HG03571 (cell line): ENCODE data around the gene ANKUB1.
"Not testable (repeated sequence)": the region's sequence is repeated elsewhere in the genome, so short reads cannot be mapped to it uniquely, and the experiment has no call there.

ENCODE experiments used
- ATAC-seq: cut with Tn5 transposase; IDR thresholded peaks from one replicate; pipeline ENCODE4 v1.9.1; 2021; ENCODE audit not compliant: unreplicated experiment

Gene ANKUB1

GRCh38 chr3:149792452-149793270, at the start of gene ANKUB1:
ANKUB1 (minus strand) TSS chr3:149792554; CDS start chr3:149792366, 188 bp downstream.
- no peak for ATAC-seq

DNA sequence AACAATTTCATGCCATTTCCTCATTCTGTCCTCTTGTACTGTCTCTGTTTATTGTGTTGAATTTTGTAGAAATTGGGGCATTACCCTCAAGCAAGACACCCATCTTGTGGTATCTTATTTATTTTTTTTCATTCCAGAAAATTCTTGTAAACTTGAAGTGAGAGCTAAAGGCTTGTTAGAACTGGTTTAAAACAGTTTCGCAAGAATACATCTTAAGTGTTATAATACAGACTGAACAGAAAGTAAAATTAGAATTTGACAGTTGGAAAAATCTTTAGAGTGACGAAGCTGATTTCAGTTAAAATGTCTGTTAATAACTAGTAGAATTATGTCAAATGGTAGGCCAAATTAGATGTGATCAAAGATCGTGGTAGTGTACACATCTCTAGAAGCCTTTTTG, 47.5 kb upstream of the ANKUB1 start:
- ATAC-seq, result no peak

DNA sequence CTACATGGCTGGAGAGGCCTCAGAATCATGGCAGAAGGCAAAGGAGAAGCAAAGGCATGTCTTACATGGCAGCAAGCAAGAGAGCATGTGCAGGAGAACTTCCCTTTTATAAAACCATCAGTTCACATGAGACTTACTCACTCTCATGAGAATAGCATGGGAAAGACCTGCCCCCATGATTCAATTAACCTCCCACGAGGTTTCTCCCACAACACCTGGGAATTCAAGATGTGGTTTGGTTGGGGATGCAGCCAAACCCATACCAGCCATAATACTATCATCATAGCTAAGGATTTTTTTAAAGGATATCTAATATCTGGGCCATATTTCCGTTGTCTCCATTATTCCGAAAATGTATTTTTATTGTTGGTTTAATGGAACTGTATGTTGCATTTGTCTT, 47.1 kb upstream of the ANKUB1 start:
- not testable (repeated sequence) for ATAC-seq

- ATAC-seq, result not testable (repeated sequence)
Measured at GRCh38 chr3:149838491-149838890, 46.1 kb upstream of the ANKUB1 start.

DNA sequence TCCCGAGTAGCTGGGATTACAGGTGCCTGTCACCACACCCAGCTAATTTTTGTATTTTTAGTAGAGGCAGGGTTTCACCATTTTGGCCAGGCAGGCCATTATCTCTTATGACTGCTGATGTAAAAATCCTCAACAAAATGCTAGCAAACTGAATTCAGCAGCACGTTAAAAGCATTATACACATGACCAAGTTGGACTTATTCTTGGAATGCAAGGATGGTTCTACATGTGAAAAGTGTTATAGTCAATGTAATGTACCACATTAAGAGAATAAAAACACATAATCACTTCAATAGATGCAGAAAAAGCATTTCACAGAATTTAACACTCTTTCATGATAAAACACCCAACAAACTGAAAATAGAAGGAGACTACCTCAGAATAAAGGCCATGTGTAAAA, 40.9 kb upstream of the ANKUB1 start:
- no peak for ATAC-seq

DNA sequence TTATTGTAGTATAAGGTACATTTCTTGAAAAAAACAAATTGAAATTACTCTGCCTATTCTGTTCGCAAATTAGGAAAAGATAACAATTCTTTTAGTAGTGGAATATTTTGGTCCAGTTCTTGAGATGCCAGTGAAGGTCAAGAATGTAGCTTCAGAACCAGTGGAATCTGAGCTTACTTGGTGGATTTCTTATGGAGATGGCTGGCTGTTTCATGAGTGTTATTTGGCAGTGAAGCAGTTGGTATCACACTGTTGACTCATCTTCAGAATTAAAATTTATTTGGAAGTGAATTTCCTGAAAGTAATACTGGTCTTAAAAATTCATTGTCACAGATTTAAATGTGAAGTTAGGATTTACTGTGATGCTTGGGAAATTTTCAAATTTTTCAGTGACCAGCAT, 39.7 kb upstream of the ANKUB1 start:
- no peak for ATAC-seq

DNA sequence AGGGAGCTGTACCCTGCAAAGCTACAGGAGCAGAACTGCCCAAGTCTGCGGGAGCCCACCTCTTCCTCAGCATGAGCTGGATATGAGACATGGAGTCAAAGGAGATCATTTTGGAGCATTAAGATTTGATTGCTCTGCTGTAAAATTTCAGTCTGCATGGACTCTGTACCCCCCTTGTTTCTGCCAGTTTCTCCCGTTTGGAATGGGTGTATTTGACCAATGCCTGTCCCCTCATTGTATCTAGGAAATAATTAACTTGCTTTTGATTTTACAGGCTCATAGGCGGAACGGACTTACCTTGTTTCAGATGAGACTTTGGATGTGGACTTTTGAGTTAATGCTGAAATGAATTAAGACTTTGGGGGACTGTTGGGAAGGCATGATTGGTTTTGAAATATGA, 39.0 kb upstream of the ANKUB1 start:
- no peak for ATAC-seq

DNA sequence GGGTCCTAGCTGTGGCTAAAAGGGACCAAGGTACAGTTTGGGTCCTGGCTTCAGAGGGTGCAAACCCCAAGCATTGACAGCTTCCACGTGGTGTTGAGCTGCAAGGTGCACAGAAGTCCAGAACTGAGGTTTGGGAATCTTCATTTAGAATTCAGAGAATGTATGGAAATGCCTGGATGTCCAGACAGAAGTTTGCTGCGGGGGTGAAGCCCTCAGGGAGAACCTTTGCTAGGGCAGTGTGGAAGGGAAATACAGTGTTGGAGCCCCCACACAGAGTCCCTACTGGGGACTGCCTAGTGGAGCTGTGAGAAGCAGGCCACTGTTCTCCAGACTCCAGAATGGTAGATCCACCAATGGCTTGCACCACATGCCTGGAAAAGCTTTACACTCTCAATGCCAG, 38.5 kb upstream of the ANKUB1 start:
- no peak for ATAC-seq

GRCh38 chr3:149829631-149830030, 37.3 kb upstream of the ANKUB1 start:
- ATAC-seq, result not testable (repeated sequence)

DNA sequence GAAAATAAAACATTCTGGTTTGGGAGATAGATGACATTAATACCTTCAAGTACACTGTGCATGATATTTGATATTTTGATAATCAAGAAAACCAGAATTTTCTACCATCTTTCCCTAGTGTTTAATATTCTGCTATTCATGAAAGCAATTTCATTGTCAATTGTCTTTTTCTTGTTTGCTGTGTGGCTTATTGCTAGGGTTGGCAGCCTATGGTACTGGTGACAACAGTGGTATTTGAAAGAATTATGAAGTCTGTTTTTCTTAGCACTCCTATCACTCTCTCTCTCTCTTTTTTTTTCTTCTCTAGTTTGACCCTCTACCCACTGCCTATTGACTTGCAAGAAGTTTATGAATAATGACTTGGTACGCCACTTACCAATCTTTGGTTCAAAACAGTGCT, 36.0 kb upstream of the ANKUB1 start:
- no peak for ATAC-seq

DNA sequence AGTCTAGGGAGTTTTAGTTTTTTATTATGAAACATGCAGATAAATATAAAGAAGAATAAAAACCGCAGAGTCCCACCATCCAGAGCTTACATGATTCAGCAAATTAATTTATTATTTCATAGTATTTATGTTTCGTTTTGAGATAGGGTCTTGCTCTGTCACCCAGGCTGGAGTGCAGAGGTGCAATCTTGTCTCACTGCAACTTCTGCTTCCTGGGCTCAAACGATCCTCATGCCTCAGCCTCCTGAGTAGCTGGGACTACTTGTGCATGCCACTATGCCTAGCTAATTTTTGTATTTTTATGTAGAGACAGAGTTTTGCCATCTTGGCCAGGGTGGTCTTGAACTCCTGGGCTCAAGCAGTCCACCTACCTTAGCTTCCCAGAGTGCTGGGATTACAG, 34.3 kb upstream of the ANKUB1 start:
- no peak for ATAC-seq

DNA sequence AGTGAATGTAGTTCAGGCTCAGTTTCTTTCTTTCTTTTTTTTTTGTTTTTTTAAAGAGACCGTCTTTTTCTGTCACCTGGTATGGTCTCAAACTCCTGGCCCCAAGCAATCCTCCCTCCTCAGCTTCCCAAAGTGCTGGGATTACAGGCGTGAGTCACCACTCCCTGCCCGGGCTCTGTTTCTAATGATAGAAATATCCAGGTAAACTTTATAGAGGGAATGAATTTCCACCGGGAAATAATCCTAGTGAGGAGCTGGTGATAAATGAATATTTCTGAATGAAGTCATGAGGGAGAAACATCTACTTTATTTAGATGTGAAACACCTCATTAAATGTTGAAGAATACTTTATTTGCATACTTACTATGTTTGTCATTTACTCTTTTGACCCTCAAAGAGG, 27.8 kb upstream of the ANKUB1 start:
- no peak for ATAC-seq

DNA sequence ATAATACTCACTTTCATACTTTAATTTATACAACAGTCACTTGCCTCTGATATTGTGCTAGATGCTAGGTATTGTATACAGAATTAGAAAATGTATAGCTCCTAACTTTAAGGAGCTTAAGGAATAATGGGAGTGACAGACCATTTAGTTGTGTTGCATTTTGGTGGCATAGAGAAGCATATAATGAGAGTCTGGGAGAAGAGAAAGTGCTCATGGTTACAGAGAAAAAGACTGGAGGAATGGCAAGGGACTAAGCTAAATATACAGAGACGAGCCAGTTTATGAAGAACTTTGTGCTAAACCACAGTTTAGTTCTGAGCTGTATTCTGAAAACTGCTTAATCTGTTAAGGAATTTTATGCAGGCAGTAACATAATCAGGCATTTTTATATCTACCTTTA, 27.1 kb upstream of the ANKUB1 start:
- no peak for ATAC-seq

GRCh38 chr3:149816986-149817385, 24.6 kb upstream of the ANKUB1 start:
- ATAC-seq, result no peak

GRCh38 chr3:149816311-149816710, 24.0 kb upstream of the ANKUB1 start:
- ATAC-seq, result no peak

DNA sequence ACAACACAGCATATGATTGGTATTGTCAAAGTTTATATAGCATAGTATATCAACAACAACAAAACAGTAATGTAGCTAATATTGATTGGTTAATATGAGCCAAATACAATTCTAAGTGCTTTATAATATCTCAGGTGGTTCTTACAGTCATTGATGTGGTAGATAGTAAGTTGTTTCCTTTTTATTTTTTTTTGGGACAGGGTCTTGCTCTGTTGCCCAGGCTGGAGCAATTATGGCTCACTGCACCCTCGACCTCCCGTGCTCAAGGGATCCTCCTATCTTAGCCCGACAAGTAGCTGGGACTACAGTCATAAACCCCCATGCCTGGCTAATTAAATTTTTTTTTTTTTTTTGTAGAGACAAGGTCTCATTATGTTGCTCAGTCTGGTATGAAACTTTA, 23.4 kb upstream of the ANKUB1 start:
- ATAC-seq, result no peak

DNA sequence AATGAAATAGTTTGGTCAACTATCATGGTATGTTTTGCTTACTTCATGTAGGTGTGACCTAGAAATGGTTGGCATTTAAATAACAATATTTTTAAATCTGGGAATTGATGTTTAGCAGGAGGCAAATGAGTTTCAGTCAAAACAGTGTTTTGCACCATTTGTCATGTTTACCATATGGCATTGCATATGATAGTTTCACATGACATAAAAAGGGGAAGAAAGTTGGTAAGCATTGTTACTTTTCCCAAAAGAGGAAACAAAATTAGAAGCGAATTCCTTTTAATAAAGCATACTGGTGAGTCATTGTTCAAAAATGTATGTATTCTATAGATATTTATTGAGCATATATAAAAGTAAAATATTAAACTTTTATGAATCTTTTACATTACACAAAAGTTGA, 23.0 kb upstream of the ANKUB1 start:
- ATAC-seq, result no peak

GRCh38 chr3:149813367-149814281, 21.3 kb upstream of the ANKUB1 start:
- peak; percentile 15 for ATAC-seq

GRCh38 chr3:149812606-149813366, 20.4 kb upstream of the ANKUB1 start, which contains the start of gene RNF13:
RNF13 (plus strand) TSS chr3:149813215; CDS start chr3:149846027, 32,812 bp downstream.
- ATAC-seq, result peak; percentile 92

DNA sequence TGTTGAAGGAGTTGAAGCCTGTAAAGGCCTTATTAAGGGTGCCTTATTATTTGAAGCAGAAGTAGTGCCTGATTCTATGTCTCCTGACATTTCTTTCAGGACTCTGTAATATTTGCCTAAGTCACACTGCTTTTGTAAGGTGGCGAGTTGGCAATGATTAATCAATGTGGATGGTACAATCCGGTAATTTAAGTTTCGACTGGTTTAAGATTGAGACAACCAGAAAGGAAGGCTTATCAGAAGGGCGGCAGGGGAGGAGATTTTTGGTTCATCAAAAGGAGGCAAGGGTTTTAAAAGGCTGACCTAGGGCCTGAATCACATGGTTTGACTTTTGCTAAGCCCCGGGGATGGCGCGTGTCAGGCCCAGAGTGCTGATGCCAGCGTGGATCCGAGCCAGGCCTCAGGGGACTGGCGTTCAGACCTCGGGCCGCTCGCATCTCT, 19.8 kb upstream of the ANKUB1 start:
- no peak for ATAC-seq

GRCh38 chr3:149810846-149811245, 18.5 kb upstream of the ANKUB1 start:
- no peak for ATAC-seq
